ENCODE results near the gene RGP1.

- TF ChIP-seq CTCF (IDR thresholded peaks at IDR 0.05) (no peak), POLR2A (IDR thresholded peaks at IDR 0.05) (no peak)
Observed at GRCh38 chr9:35737143-35737542, 11.9 kb upstream of the RGP1 start.

Measured in stomach (tissue), 4 donors.